Activated T-helper 1 cell treated with anti-CD3 and anti-CD28 coated beads, Interleukin-2, amount 50 U/mL, for 16 hours (primary cell): ENCODE measurements around the gene B4GALNT4.
"Not testable (repeated sequence)": the region's sequence is repeated elsewhere in the genome, so short reads cannot be mapped to it uniquely, and the experiment has no call there.

Source experiments
- DNase-seq, 2 donors: peaks; one replicate each; pipeline ENCODE4 v3.0.0-alpha.2; 2020; ENCODE audit warnings: low read depth in 1 of 2, low spot score in 1 of 2

The B4GALNT4 gene

DNA sequence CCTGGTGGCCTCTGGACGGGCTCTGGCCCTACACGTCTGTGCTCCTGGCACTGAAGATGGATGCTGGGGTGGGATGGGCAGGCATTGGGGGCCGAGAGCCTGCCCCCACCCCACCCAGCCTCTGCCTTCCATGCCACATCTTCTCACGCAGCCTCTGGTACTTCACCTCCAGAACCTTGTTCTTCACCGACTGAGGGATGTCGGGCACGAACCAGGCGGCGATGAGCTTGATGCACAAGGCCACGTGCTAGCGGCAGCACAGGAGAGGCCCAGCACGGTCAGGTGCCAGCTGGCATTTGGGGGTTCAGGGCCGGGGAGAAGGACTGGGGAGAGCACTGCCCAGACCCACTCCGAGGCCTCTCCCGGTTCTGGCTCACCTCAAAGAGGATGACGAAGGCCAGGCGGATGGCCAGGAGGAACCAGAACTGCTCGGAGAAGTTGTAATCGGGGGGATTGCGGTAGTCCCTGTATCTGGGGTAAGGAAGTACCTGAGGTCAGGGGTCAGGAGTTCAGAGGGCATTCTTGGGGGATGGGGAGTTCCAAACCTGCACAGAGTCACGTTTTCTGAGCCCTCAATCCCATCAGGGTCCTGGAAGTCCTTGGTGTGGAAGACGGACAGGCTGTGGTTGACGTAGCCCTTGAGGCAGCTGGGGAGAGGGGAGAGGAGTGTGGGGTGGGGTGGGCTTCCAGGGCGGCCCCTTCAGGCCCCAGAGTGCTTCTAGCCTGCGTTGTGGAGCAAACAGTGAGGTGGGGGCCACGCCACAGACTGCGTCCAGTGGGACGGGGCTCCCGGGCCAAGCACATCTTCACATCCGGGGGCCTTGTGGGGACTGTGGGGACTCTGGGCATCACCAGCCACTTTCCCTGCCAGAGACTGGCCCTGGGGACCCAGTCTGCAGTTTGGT lies 49.3 kb downstream of the B4GALNT4 start:
- no peak for DNase-seq

DNA sequence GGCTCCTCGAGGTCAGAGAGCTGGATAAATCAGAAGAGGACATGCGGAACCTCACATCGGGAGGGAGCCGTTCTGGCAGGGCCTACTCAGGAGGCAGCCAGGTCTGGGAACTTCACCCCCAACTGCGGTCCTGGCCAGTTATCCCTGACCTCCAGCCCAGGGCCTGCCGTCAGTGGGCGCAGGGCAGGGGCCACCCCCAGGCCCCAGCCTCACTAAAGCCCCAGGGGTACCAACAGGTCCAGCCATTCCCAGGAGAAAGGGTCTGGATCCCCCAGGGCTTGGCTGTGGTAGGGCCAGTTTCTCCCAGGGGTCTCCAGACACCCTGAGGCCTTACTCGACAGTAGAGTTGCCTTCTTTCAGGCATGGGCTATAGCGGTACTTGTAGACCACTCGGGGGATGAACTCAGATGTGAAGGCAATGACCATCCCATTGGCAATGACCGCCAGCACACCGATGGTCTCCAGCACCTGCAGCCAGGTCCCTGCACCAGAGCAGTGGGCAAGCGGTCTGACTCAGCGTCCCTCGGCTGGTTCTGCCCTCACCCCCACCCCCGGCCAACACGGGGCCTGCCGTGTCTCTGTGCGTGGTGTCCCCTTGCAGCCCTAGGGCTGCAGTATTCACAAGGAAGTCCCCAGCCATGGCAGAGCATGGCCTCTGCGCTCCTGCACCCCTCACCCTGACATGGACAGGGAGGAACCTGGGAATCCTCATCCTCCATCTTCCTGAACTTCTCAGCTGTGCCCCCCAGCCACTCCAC lies 50.1 kb downstream of the B4GALNT4 start:
- DNase-seq: no peak

DNA sequence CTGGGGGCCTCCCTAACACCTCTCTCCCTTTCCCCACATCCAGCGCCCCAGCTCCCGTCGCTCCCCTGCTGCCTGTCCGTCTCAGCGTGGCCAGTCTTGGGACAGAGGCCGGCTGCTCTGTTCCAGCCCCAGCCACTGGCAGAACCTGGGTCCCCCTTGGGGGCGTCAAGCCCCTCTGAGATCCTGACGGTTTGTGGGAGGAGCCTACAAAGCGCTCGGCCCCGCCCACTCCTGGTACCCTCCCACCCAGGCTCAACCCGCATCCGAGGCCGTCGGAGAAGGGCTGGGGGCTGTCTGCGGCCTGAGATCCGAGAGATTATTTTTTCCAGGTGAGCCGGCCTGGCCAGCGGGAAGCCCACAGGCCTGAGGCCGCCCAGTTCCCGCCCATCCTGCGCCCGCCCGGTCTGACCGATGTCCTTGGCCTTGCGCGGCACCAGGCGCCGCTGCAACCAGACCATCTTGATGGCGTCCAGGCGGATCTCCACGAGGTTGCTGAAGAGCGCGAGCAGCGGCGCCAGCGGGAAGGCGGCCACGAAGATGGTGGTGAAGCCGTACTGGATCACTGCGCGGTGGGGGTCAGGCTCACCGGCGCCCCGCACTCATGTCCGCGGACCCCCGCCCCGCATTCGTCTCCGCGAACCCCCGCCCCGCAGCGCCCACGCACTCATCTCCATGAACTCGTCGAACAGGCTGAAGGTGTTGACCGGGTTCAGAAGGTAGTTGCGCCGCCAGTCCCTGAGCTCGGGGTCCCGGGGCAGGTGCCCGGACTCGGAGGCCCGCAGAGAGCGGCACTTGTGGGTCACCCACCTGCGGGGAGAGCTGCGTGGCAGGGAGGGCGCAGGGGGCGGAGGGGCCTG lies 51.0 kb downstream of the B4GALNT4 start:
- no peak for DNase-seq

DNA sequence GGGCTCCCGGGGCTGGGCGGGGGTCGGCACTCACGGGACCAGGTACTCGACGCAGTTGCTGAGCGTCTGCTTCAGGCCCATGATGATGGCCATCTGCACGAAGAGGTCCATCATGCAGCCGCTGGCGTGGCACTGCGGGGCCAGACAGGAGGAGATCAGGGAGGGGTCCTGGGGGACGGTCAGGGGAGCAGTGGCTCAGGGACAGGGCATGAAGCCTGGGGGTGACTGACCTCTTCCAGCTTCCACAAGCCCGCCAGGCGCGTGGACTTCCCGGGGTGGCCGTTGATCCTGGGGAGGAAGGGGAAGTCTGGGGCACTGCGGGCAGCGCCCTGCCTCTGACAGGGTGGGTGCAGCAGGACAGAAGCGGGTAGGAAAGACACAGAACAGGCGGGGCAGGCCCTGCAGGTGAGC lies 51.6 kb downstream of the B4GALNT4 start:
- DNase-seq: no peak

DNA sequence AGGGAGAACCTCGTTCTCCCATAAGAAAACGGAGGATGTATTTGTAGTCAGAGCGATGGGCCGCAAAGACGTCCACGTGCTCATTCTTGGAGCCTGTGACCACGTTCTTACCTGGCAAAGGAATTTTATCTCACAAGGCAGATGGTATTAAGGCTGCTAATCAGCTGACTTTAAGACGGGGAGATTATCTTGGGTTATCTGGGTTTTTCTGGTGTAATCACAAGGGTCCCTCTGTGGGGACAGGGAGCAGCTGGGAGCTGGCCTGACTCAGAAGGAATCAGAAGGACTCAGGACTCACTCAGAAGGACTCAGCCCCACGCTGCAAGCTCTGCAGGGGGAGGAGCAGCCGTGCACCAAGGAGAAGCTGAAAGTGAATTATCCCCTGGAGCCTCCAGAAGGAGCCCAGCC lies 53.0 kb downstream of the B4GALNT4 start:
- DNase-seq: no peak

DNA sequence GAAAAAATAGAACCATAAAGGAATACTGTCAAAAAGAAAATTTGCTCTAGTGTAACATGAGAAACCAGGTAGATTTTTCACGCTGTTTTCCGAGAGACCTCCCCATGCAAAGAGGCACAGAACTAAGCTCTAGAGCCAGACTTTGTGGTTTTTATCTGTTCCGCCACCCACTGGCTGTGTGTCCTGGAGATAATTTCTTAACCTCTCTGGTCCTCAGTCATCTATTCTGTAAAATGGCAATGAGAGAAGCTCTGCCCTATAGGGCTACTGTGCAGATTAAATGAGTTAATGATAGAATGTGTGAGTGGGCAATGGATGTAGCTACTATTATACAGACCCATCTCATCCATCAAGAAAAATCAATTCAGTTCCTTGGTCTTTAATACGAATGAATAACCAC lies 54.9 kb downstream of the B4GALNT4 start:
- no peak for DNase-seq

DNA sequence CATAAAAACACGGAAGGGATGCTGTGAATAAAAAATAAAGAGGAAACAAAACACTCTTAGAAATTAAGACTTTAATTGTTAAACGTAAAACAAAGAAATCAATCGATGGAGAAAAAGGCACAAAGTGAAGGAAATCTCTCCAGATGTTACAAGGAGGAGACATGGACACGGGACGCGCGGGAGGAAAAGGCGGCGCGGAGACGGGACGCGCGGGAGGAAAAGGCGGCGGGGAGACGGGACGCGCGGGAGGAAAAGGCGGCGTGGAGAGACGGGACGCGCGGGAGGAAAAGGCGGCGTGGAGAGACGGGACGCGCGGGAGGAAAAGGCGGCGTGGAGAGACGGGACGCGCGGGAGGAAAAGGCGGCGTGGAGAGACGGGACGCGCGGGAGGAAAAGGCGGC lies 55.5 kb downstream of the B4GALNT4 start:
- DNase-seq: not testable (repeated sequence)

DNA sequence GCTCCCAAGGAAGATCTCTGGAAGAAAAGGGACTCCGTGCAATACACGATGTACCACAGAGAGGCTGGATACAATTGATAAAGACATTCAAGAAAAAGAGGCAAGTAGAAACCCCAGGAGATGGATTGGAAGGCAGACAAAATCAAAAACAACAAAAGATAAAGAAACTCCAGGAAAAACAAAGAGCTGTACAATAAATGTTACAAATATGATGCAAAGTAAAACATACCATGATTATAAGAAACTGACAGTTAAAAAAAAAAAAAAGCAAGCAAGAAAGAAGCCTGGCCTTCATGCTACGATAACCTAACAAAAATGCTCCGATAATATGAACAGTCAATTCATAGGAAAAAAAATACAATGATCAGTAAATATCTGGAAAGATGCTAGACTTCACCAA lies 56.0 kb downstream of the B4GALNT4 start:
- no peak for DNase-seq

DNA sequence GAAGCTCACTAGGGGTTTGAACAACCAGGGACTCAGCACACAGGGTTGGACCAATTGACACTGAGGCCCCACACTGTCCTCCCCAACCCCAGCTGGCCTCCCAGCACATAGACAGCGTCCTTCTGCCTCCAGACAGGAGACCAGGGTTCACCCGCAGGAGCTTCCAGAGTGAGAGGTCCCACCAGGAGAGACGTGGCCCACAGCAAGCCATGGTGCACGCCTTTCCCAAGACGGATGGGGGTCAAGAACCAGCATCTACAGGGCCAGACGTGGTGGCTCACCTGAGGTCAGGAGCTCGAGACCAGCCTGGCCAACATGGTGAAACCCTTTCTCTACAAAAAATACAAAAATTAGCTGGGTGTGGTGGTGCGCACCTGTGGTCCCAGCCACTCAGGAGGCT lies 57.6 kb downstream of the B4GALNT4 start:
- no peak for DNase-seq

DNA sequence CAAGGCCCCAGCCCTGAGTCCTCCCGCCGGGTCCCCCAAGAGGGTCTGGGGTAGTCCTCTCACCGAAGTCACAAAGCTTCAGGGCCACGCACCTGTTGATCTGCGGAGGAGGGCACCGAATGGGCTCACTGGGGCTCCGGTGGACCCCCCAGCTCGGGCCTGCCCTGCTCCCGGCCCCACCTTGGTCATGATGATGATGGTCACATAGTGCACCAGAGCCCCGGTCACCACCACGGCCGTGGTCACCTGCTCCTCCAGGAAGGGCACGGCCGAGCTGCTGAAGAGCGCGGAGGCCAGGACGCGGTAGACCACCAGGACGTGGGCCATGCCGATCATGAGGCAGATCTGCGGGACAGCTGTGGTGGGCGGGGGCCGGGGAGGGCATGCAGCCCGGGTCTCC lies 59.0 kb downstream of the B4GALNT4 start:
- no peak for DNase-seq

DNA sequence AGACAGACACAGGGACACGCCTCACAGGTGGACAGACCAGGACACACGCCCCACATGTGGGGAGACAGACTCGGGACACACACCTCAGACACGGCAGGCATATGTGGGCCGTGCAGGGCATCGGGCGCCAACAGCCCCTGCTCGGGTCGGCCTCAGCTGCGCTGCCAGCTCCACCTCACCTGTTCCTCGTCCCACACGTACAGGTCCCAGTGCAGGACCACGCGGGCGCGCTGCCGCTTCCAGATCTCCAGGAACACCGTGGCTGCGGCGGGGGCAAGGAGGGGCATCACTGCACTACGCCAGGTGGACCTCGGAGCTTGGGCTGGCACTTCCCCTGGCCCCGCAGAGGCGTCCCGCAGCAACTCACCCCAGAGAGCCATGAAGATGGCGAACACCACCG lies 60.1 kb downstream of the B4GALNT4 start:
- no peak for DNase-seq

DNA sequence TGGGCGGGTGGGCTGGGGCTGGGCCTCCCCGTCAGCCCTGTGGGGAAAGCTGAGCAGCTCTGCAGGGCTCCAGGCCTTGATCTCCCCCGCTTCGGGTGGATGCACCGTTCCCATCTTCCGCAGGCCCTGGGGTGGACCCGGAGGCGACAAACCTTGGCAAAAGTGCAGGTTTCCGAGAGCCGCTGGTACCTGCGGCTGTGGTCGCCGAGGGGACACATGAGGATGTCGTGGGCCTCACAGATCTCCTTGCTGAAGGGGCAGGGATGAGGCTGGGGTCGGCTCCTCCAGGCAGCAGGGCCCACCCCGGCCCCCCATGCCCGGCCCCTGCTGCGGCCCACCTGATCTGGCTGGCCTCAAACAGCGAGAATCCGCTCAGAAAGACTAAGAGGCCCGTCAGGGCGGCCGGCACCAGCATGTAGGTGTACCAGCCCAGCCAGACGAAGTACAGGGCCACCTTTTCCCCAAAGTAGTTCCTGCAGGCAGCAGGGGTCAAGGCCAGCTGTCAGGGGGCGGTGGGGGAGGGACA lies 60.7 kb downstream of the B4GALNT4 start:
- DNase-seq: no peak
